B cell (primary cell): ENCODE measurements around the gene ALOXE3. TPM values are rescaled to one million over a fixed set of nuclear protein-coding genes. Genes with fewer than 3 reads are reported as not detected.

ENCODE experiments used
- ATAC-seq: fragments of 200-7000 bp; cut with Tn5 transposase; one replicate; pipeline ENCODE4 v1.10.0; 2021; ENCODE audit warnings: low read depth, mild to moderate bottlenecking, moderate number of reproducible peaks, moderate library complexity
- CTCF ChIA-PET: fragments of 350-600 bp; sonication (Branson Sonifier 250); formaldehyde crosslinking; loops from one replicate; lab custom pipeline; 2021; ENCODE audit warnings: antibody characterized with exemption, inconsistent platforms; lab: Charles Lee
- POLR2A ChIA-PET: fragments of 350-600 bp; sonication (Branson Sonifier 250); formaldehyde crosslinking; loops from one replicate; lab custom pipeline; 2021; ENCODE audit warnings: antibody characterized with exemption; lab: Charles Lee
- DNase-seq: peaks from one replicate; pipeline ENCODE4 v3.0.0; 2013
- H2AFZ ChIP-seq: 2 replicates; pipeline ENCODE4 v1.6.1; 2012; ENCODE audit warnings: mild to moderate bottlenecking, low read depth, low read length; ENCODE audit not compliant: insufficient read depth, poor library complexity, severe bottlenecking
- H3K27ac ChIP-seq, 2 donors: 1 replicate in 1 of 2; 2 replicates in 1 of 2; pipeline ENCODE4 v1.5.1; 2012 to 2013; ENCODE audit warnings: low read length in 2 of 2, mild to moderate bottlenecking in 2 of 2, moderate library complexity in 1 of 2
- H3K27me3 ChIP-seq, 4 experiments: fragments of 200-600 bp in 1 of 4; sonication (generic) in 1 of 4; replicated peaks in 1 of 4; 1 replicate in 2 of 4; 2 replicates in 2 of 4; pipeline versions ENCODE4 v1.6.1 to v1.7.0; 2013 to 2016; ENCODE audit warnings: low read length in 3 of 4, mild to moderate bottlenecking in 2 of 4, mixed read lengths in 1 of 4, moderate library complexity in 1 of 4; ENCODE audit not compliant: insufficient read depth in 4 of 4, control insufficient read depth in 3 of 4; ENCODE audit errors: control extremely low read depth in 1 of 4
- H3K36me3 ChIP-seq, 2 experiments: replicated peaks in 1 of 2; 1 replicate in 1 of 2; 2 replicates in 1 of 2; pipeline versions ENCODE4 v1.6.1 to v1.7.1; 2013; ENCODE audit warnings: low read length in 1 of 2; ENCODE audit not compliant: insufficient read depth in 2 of 2, control insufficient read depth in 1 of 2; ENCODE audit errors: control extremely low read depth in 1 of 2, extremely low read depth in 1 of 2
- H3K4me1 ChIP-seq, 2 donors: fragments of 200-600 bp in 1 of 2; sonication (generic) in 1 of 2; 1 replicate in 1 of 2; 2 replicates in 1 of 2; pipeline versions ENCODE4 v1.5.1 to v1.6.1; 2013 to 2017; ENCODE audit warnings: low read length in 2 of 2; ENCODE audit not compliant: control insufficient read depth in 2 of 2, insufficient read depth in 2 of 2
- H3K4me2 ChIP-seq: replicated peaks from 2 replicates; pipeline ENCODE3; 2012; ENCODE audit warnings: mild to moderate bottlenecking, low read depth, low read length; ENCODE audit not compliant: poor library complexity, severe bottlenecking
- H3K4me3 ChIP-seq, 5 experiments: fragments of 200-600 bp in 1 of 5; sonication (generic) in 1 of 5; 1 replicate in 3 of 5; 2 replicates in 2 of 5; pipeline versions ENCODE4 v1.5.1 to v1.7.0; 2011 to 2016; ENCODE audit warnings: low read length in 4 of 5, mild to moderate bottlenecking in 4 of 5, low read depth in 2 of 5, control low read depth in 1 of 5, moderate library complexity in 1 of 5; ENCODE audit not compliant: insufficient read depth in 1 of 5; ENCODE audit errors: control extremely low read depth in 1 of 5, extremely low read depth in 1 of 5
- H3K79me2 ChIP-seq: fragments of 200-600 bp; sonication (generic); one replicate; pipeline ENCODE4 v1.6.0; 2016; ENCODE audit warnings: low read length; ENCODE audit not compliant: control insufficient read depth, insufficient read depth
- H3K9ac ChIP-seq: fragments of 200-600 bp; sonication (generic); 2 replicates; pipeline ENCODE4 v1.6.1; 2017; ENCODE audit warnings: mild to moderate bottlenecking, low read length, moderate library complexity
- H3K9me3 ChIP-seq, 3 donors: one replicate each; pipeline versions ENCODE4 v1.6.1 to v1.7.1; 2013; ENCODE audit warnings: low read length in 2 of 3; ENCODE audit not compliant: control insufficient read depth in 2 of 3, insufficient read depth in 1 of 3; ENCODE audit errors: control extremely low read depth in 1 of 3
- H4K20me1 ChIP-seq: 2 replicates; pipeline ENCODE4 v1.6.0; 2012; ENCODE audit warnings: mild to moderate bottlenecking, low read length; ENCODE audit not compliant: insufficient read depth, control insufficient read depth, poor library complexity, severe bottlenecking
- H3K27ac Mint-ChIP-seq: one replicate; pipeline ENCODE4 v1.8.0; 2021; ENCODE audit warnings: mixed read lengths
- H3K27me3 Mint-ChIP-seq: one replicate; pipeline ENCODE4 v1.8.0; 2021; ENCODE audit warnings: mixed read lengths
- H3K4me1 Mint-ChIP-seq: one replicate; pipeline ENCODE4 v1.8.0; 2021; ENCODE audit warnings: mixed read lengths
- H3K4me3 Mint-ChIP-seq: one replicate; pipeline ENCODE4 v1.8.0; 2021; ENCODE audit warnings: mixed read lengths
- H3K9me3 Mint-ChIP-seq: one replicate; pipeline ENCODE4 v1.8.0; 2022; ENCODE audit warnings: mixed read lengths; ENCODE audit not compliant: insufficient read depth
- CTCF ChIP-seq: fragments of 200-600 bp; IDR thresholded peaks from one replicate; pipeline ENCODE4 v1.8.0; 2022; ENCODE audit warnings: antibody characterized with exemption, mild to moderate bottlenecking
- EZH2 ChIP-seq: IDR thresholded peaks from 2 replicates; pipeline ENCODE4 v1.6.1; 2012; ENCODE audit warnings: borderline replicate concordance, low read depth, mild to moderate bottlenecking, moderate library complexity, low read length; ENCODE audit not compliant: insufficient read depth, poor library complexity, severe bottlenecking
- WGBS: methylation state at CpG from one replicate; pipeline ENCODE4 v1.1.5; 2013; ENCODE audit warnings: missing lambda C conversion rate; ENCODE audit not compliant: insufficient coverage; 5-methylcytosine and 5-hydroxymethylcytosine counted together
- intact Hi-C: fragments of 100-400 bp; cut with micrococcal nuclease; formaldehyde crosslinking; loops from one replicate; pipeline ENCODE4 v1.10.0; 2022
- polyA plus RNA-seq: library from polyadenylated mRNA; depleted of rRNA; stranded (reverse); fragments of >200 nt; gene quantifications from 2 replicates; pipeline ENCODE4 v1.2.3, GENCODE V29; 2012
- total RNA-seq, 2 donors: library from RNA; stranded (reverse); fragments of 120-200 nt in 1 of 2; gene quantifications; 1 replicate in 1 of 2; 2 replicates in 1 of 2; pipeline versions ENCODE4 v1.2.3 to v1.2.4, GENCODE V29; 2013 to 2022

ALOXE3 gene
- total and polyA plus RNA-seq, 2 donors (not counting 1 experiment from before 2014, with no cell fraction given) = 0.04 TPM; not detected in 1

- Histone ChIP-seq H3K4me1 (peaks cover 25 to 28% of the 10 kb centered on the region in 2 donors), H3K9ac (no peak overlapping the region), H3K27ac (no peak overlapping the region), H3K4me2 (no peak overlapping the region), H2AFZ (no peak overlapping the region), H3K27me3 (peaks cover 0 to 52% (median 34%) of the 10 kb centered on the region in 4 experiments), H3K9me3 (peaks cover 0 to 21% (median 0%) of the 10 kb centered on the region in 3 donors), H3K4me3 (no peak overlapping the region), H3K36me3 (no peaks in the 10 kb centered on the region), H4K20me1 (no peaks in the 10 kb centered on the region), H3K79me2 (no peaks in the 10 kb centered on the region)
- ATAC-seq (no peak), DNase-seq (no peak)
- peaks cover 51% of the 10 kb centered on the region for H3K27me3 Mint-ChIP-seq
- H3K4me1 Mint-ChIP-seq = peaks cover 26% of the 10 kb centered on the region
- no peak overlapping the region for H3K4me3 Mint-ChIP-seq
- no peaks in the 10 kb centered on the region for H3K9me3 Mint-ChIP-seq
- H3K27ac Mint-ChIP-seq = no peak overlapping the region
- POLR2A ChIA-PET = interaction anchor here (0.8 kb wide), 1 partner anchor 10 kb away, joined by 4 read pairs; no protein-coding TSS in a partner anchor
- intact Hi-C loops = loop anchor here (10.0 kb wide), 1 partner anchor 1455 kb away; no protein-coding TSS in a partner anchor
- CTCF ChIA-PET = interaction anchor here (0.8 to 4.8 kb wide), 11 partner anchors 9 to 229 kb away, joined by 3 to 46 read pairs (median 5); no protein-coding TSS in a partner anchor
- TF ChIP-seq EZH2 (no peak), CTCF (no peak)
- WGBS = 63% methylated on average over 2 of the region's 3 CpGs
These were observed 48.8 kb downstream of the ALOXE3 start for GRCh38 chr17:8069587-8069860.

- POLR2A ChIA-PET = interaction anchor here (0.8 kb wide), 1 partner anchor 10 kb away, joined by 4 read pairs; no protein-coding TSS in a partner anchor
These were observed 49.4 kb downstream of the ALOXE3 start for GRCh38 chr17:8068736-8069586.

More at GRCh38 chr17:8068736-8069586, 49.4 kb downstream of the ALOXE3 start:
- CTCF ChIA-PET = interaction anchor here (0.8 to 4.8 kb wide), 10 partner anchors 8 to 229 kb away, joined by 3 to 46 read pairs (median 4); no protein-coding TSS in a partner anchor
- WGBS = 61% methylated on average over 2 of the region's 9 CpGs
- no peak overlapping the region for H2AFZ ChIP-seq
- H3K4me2 ChIP-seq = no peak overlapping the region
- H3K4me3 ChIP-seq = no peak overlapping the region
- no peaks in the 10 kb centered on the region for H3K79me2 ChIP-seq
- no peak overlapping the region for H3K9ac ChIP-seq
- ATAC-seq = no peak
- peaks cover 0 to 23% (median 0%) of the 10 kb centered on the region in 3 donors for H3K9me3 ChIP-seq
- H4K20me1 ChIP-seq = no peaks in the 10 kb centered on the region
- H3K27me3 ChIP-seq = peaks cover 0 to 52% (median 29%) of the 10 kb centered on the region in 4 experiments
- no peak for DNase-seq
- intact Hi-C loops = loop anchor here (10.0 kb wide), 1 partner anchor 1456 kb away; no protein-coding TSS in a partner anchor
- H3K36me3 ChIP-seq = no peaks in the 10 kb centered on the region
- H3K27ac ChIP-seq = no peak overlapping the region
- peaks cover 49% of the 10 kb centered on the region for H3K27me3 Mint-ChIP-seq
- H3K4me1 Mint-ChIP-seq = peaks cover 20% of the 10 kb centered on the region
- H3K27ac Mint-ChIP-seq = no peak overlapping the region
- no peak overlapping the region for H3K4me3 Mint-ChIP-seq
- peaks cover 19 to 22% of the 10 kb centered on the region in 2 donors for H3K4me1 ChIP-seq
- no peak for TF ChIP-seq EZH2
- TF ChIP-seq CTCF = no peak
- no peaks in the 10 kb centered on the region for H3K9me3 Mint-ChIP-seq
